ENCODE results near the gene LARGE1. TPM values are rescaled to one million over a fixed set of nuclear protein-coding genes. Genes with fewer than 3 reads are reported as not detected.

The LARGE1 gene
- total RNA-seq, 1 donor from 2014 or later = 4.6 TPM

DNA sequence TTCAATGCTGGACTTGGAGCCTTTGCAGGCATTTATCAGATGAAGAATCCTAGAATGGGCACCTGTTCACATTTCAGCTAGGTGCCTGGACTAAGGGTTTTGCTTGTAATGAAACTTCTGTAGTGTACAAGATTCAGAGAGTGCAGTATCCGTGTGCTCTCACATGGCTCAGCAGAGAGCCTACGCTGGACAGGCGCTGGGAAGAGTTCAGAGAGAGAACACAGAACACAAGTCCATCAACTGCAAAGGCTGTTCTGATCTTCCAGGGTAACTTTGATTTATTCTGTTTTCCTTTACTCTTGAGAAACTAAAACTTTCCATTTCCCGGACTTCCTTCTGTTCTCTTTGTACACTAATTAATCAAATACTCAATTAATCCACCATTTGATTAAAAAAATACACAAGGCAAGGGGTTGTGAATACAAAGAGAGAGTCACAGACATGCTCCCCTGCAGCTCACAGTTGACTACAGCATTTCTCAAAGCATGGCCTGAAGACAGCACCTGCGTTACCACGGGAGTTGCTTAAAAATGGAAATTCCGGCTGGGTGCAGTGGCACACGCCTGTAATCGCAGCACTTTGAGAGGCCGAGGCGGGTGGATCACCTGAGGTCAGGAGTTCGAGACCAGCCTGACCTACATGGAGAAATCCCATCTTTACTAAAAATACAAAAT, 393.7 kb downstream of the LARGE1 start:
- no peak for DNase-seq (ENCODE audit: low read depth in 2 of 2)

GRCh38 chr22:33524511-33525260, 395.6 kb downstream of the LARGE1 start:
- DNase-seq (ENCODE audit: low read depth in 2 of 2) = no peak

GRCh38 chr22:33521879-33522665, 398.2 kb downstream of the LARGE1 start:
- DNase-seq (ENCODE audit: low read depth in 2 of 2) = no peak

GRCh38 chr22:33520904-33521780, 399.1 kb downstream of the LARGE1 start:
- DNase-seq (ENCODE audit: low read depth in 2 of 2) = no peak

GRCh38 chr22:33519974-33520903, 400.0 kb downstream of the LARGE1 start:
- DNase-seq (ENCODE audit: low read depth in 2 of 2) = no peak

GRCh38 chr22:33519071-33519973, 401.0 kb downstream of the LARGE1 start:
- DNase-seq (ENCODE audit: low read depth in 2 of 2) = peak; percentile 8 to 74

DNA sequence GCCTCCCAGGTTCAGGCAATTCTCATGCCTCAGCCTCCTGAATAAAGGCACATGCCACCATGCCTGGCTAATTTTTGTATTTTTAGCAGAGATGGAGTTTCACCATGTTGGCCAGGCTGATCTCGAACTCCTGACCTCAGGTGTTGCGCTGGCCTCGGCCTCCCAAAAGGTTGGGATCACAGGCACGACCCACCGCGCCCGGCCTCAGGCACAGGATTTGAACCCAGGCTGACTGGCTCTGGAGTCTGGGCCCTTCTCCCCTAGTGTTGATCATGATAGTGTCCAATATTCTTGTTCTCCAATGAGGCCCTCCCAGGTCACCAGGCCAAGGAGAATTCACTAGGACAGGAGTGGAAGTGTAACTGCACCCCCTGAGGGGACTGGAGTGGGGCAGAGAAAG, 401.9 kb downstream of the LARGE1 start:
- DNase-seq (ENCODE audit: low read depth in 2 of 2) = no peak

- no peak for DNase-seq (ENCODE audit: low read depth in 2 of 2)
Measured at GRCh38 chr22:33515795-33516194, 404.5 kb downstream of the LARGE1 start.

DNA sequence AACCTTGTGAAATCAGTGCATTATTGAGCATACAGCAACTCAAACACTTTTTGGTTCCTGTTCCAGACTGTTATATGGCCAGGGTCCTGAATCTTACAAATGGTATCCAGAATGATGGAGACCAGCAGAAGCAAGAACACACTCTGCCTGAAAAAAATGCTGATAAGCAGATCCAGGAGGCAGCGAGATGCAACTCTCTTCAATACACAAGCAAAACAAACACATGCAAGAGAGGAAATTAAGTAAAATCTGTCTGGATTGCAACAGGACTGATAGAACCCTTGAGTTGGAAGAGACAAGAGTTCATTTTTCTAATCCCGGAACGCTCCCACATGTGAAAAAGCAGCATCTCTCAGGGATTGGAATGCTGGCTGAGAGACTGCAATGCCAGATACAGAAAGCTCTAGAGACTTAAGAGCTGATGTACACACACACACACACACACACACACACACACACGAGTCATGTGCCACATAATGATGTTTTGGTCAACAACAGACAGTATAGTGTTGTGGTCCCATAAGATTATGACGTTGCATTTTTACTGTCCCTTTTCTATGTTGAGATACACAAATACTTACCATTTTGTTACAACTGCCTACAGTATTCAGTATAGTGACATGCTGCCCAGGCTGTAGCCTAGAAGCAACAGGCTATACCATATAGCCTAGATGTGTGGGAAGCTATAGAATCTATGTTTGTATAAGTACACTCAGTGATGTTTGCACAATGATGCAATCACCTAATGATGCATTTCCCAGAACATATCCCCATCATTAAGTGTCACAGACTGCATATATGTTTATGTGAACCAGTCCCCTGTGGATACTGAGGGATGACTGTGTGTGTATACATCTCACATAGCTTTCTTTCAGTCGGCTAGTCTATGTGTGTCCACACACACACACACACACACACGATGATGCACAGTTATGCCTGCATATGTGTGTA, 406.6 kb downstream of the LARGE1 start:
- no peak for DNase-seq (ENCODE audit: low read depth in 2 of 2)

GRCh38 chr22:33512908-33513307, 407.4 kb downstream of the LARGE1 start:
- DNase-seq (ENCODE audit: low read depth in 2 of 2) = no peak

DNA sequence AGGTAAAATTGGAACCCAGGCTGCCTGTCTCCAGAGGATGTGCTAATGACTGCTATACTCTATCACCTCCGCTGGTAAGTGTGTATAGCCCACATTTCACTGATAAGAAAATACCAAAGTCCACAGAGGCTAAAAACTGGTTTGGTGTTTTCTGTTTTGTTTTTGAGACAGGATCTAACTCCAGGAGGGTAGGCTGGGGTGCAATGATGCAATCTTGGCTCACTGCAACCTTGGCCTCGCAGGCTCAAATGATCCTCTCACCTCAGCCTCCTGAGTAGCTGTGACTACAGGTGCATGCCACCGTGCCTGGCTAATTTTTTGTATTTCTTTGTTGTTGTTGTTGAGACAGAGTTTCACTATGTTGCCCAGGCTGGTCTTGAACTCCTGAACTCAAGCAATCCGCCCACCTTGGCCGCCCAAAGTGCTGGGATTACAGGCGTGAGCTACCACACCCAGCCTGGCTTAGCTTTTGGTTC, 409.8 kb downstream of the LARGE1 start:
- DNase-seq (ENCODE audit: low read depth in 2 of 2) = no peak

GRCh38 chr22:33504941-33505625, 415.2 kb downstream of the LARGE1 start:
- DNase-seq (ENCODE audit: low read depth in 2 of 2) = no peak

DNA sequence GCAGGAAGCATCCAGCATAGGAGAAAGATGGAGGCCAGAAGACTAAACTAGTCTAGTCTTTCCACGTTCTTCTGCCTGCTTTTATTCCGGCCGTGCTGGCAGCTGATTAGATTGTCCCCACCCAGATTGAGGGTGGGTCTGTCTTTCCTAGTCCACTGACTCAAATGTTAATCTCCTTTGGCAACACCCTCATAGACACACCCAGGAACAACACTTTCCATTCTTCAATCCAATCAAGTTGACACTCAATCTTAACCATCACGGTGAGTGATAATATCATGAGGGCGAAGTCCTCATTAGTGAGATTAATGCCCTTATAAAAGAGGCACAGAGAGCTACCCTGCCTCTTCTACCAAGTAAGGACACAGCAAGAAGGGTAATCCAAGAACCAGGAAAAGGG, 424.2 kb downstream of the LARGE1 start:
- no peak for DNase-seq (ENCODE audit: low read depth in 2 of 2)

DNA sequence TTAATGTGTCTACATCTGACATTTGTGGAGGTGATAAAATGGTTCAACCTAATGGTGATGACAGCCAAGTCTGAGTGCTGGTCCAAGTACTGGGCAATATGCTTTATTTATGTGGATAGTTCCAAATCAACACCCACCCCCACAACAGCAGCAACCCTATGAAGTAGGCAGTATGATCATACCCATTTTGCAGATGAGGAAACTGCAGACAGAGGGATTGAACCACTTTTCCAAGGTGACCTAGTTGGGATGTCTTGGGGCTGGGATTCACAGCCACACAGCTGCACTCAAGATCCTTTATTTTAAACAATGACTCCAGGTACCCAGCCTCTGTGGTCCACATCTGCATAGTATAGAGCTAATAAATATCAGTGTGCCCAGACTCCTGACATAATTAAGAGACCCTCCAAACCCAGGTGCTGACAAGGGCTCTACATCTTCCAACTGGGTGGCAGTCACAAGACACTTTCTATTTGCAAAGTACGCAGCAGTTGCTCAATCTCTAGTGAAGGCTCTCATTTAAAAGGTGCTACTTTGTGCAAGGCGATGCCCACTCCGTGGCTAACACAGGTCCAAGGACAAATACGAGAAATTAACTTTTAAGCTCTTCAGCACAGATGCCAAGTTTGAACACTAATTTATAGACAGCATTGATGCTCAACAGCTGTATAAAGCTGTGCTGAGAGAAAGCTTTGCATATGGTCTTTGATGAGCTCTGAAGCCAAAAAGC, 426.6 kb downstream of the LARGE1 start:
- no peak for DNase-seq (ENCODE audit: low read depth in 2 of 2)

DNA sequence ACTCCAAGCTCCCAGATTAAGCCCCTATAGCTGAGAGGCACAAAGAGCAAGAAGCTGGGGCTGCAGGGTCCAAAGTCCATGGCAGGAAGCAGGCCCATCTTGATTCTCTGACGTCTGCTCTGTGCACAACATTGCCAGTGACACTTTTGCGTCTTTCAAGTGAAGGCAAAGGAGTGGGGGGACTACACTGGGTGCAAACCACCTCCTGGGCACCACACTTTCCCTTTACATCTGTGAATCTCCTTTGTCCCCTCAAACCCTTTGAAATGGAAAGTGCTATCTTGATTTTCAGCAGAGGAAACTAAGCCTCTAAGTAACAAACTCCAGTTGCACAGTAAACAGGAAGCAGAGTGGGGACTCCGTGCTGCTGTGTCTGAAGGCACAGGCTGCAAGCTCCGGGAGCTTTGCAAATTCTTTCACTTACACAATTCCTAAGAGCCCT, 428.0 kb downstream of the LARGE1 start:
- no peak for DNase-seq (ENCODE audit: low read depth in 2 of 2)

GRCh38 chr22:33487041-33487716, 433.1 kb downstream of the LARGE1 start:
- DNase-seq (ENCODE audit: low read depth in 2 of 2) = no peak
